Measurements from ENCODE around the gene NDEL1. TPM values are rescaled to one million over a fixed set of nuclear protein-coding genes. Genes with fewer than 3 reads are reported as not detected.
"Not testable (repeated sequence)": the region's sequence is repeated elsewhere in the genome, so short reads cannot be mapped to it uniquely, and the experiment has no call there.

The NDEL1 gene
- total RNA-seq, 1 experiment from 2014 or later = 71.1 TPM

GRCh38 chr17:8393470-8394231, 42.0 kb upstream of the NDEL1 start:
- H3K4me1 ChIP-seq (ENCODE audit: insufficient read depth, low read length, poor library complexity, severe bottlenecking) = no peaks in the 10 kb centered on the region
- H3K4me3 ChIP-seq (ENCODE audit: low read depth, low read length, poor library complexity, severe bottlenecking) = no peak overlapping the region
- peaks cover 31% of the 10 kb centered on the region for H3K27me3 ChIP-seq (replicated peaks; ENCODE audit: insufficient read depth, low read depth, low read length, poor library complexity)
- H3K9me3 ChIP-seq (ENCODE audit: low read depth, low read length, poor library complexity, severe bottlenecking) = no peaks in the 10 kb centered on the region
- H3K27ac ChIP-seq (ENCODE audit: low read depth, low read length, poor library complexity, severe bottlenecking) = no peak overlapping the region
- TF ChIP-seq EZH2 (IDR thresholded peaks at IDR 0.05; ENCODE audit: borderline replicate concordance, low read depth, low read length, poor library complexity, severe bottlenecking) (no peak), CTCF (conservative IDR thresholded peaks at IDR 0.05; ENCODE audit: low read depth, low read length) (no peak)
- DNase-seq (ENCODE audit: low spot score) = no peak
- intact Hi-C loops (cut with micrococcal nuclease; ENCODE audit: unreplicated experiment) = no loop called here
- ChIA-PET POLR2A (ENCODE audit: low non-redundant PET) (interaction anchor here (0.6 kb wide), 1 partner anchor 856 kb away, joined by 10 read pairs; no protein-coding TSS in a partner anchor), CTCF (no interaction called here)
- H3K36me3 ChIP-seq (ENCODE audit: insufficient read depth, low read length, poor library complexity, severe bottlenecking) = no peaks in the 10 kb centered on the region
- no TSS peak for BruUV-seq (replicated peaks)

- H3K36me3 ChIP-seq (ENCODE audit: insufficient read depth, low read length, poor library complexity, severe bottlenecking); H3K9me3 ChIP-seq (ENCODE audit: low read depth, low read length, poor library complexity, severe bottlenecking); H3K4me3 ChIP-seq (ENCODE audit: low read depth, low read length, poor library complexity, severe bottlenecking); H3K4me1 ChIP-seq (ENCODE audit: insufficient read depth, low read length, poor library complexity, severe bottlenecking); DNase-seq (ENCODE audit: low spot score); CTCF ChIA-PET; H3K27ac ChIP-seq (ENCODE audit: low read depth, low read length, poor library complexity, severe bottlenecking); intact Hi-C loops (cut with micrococcal nuclease; ENCODE audit: unreplicated experiment); BruUV-seq (replicated peaks): not testable (repeated sequence)
- peaks cover 31% of the 10 kb centered on the region for H3K27me3 ChIP-seq (replicated peaks; ENCODE audit: insufficient read depth, low read depth, low read length, poor library complexity)
- POLR2A ChIA-PET (ENCODE audit: low non-redundant PET) = interaction anchor here (0.6 kb wide), 1 partner anchor 855 kb away, joined by 10 read pairs; no protein-coding TSS in a partner anchor
Observed at GRCh38 chr17:8394497-8394896, 41.2 kb upstream of the NDEL1 start.

GRCh38 chr17:8397636-8398035, 38.0 kb upstream of the NDEL1 start, which contains the start of gene RNF222:
Gene RNF222, minus strand, starts transcription at chr17:8397827. Its CDS starts 4,366 bp downstream, at chr17:8393461.
- Histone ChIP-seq H3K27me3 (replicated peaks; ENCODE audit: insufficient read depth, low read depth, low read length, poor library complexity) (peaks cover 36% of the 10 kb centered on the region), H3K9me3 (ENCODE audit: low read depth, low read length, poor library complexity, severe bottlenecking) (no peaks in the 10 kb centered on the region), H3K27ac (ENCODE audit: low read depth, low read length, poor library complexity, severe bottlenecking) (no peak within 1 kb of the TSS), H3K4me1 (ENCODE audit: insufficient read depth, low read length, poor library complexity, severe bottlenecking) (no peaks in the 10 kb centered on the region), H3K4me3 (ENCODE audit: low read depth, low read length, poor library complexity, severe bottlenecking) (no peak within 1 kb of the TSS), H3K36me3 (ENCODE audit: insufficient read depth, low read length, poor library complexity, severe bottlenecking) (no peaks in the 10 kb centered on the region)
- POLR2A ChIA-PET (ENCODE audit: low non-redundant PET) = no interaction called here
- CTCF ChIA-PET = interaction anchor here (0.5 kb wide), 1 partner anchor 56 kb away, joined by 4 read pairs; no protein-coding TSS in a partner anchor
- TF ChIP-seq CTCF (conservative IDR thresholded peaks at IDR 0.05; ENCODE audit: low read depth, low read length) = no peak
- TF ChIP-seq EZH2 (IDR thresholded peaks at IDR 0.05; ENCODE audit: borderline replicate concordance, low read depth, low read length, poor library complexity, severe bottlenecking) = no peak
- BruUV-seq (replicated peaks) = no TSS peak
- intact Hi-C loops (cut with micrococcal nuclease; ENCODE audit: unreplicated experiment) = no loop called here
- no peak for DNase-seq (ENCODE audit: low spot score)

Measured in A673 (cell line).